NCI-H774 (cell line): ENCODE data around the gene DPYSL4.

Source experiments
- DNase-seq: peaks from one replicate; lab custom pipeline; 2025; lab: John Stamatoyannopoulos, UW

DPYSL4 gene

GRCh38 chr10:132178672-132179545, 7.8 kb upstream of the DPYSL4 start:
- no peak for DNase-seq

GRCh38 chr10:132179551-132180392, 7.0 kb upstream of the DPYSL4 start:
- DNase-seq = no peak

- DNase-seq = no peak
Observed at GRCh38 chr10:132180736-132181135, 6.0 kb upstream of the DPYSL4 start.

- DNase-seq = no peak
Observed at GRCh38 chr10:132181691-132182425, 4.9 kb upstream of the DPYSL4 start.

- no peak for DNase-seq
Observed at GRCh38 chr10:132182591-132182990, 4.2 kb upstream of the DPYSL4 start.

- no peak for DNase-seq
Observed at GRCh38 chr10:132183046-132183445, 3.7 kb upstream of the DPYSL4 start.

- no peak for DNase-seq
Observed at GRCh38 chr10:132184816-132185593, 1.7 kb upstream of the DPYSL4 start.

GRCh38 chr10:132185601-132186487, 904 bp upstream of the DPYSL4 start:
- DNase-seq = peak; percentile 47

- DNase-seq = no peak
Observed at GRCh38 chr10:132187430-132188138, 836 bp downstream of the DPYSL4 start.

GRCh38 chr10:132188331-132188730, 1.6 kb downstream of the DPYSL4 start:
- DNase-seq = no peak

- no peak for DNase-seq
Observed at GRCh38 chr10:132189016-132189415, 2.3 kb downstream of the DPYSL4 start.

- no peak for DNase-seq
Observed at GRCh38 chr10:132189810-132190422, 3.2 kb downstream of the DPYSL4 start.

GRCh38 chr10:132192076-132192975, 5.6 kb downstream of the DPYSL4 start:
- no peak for DNase-seq

- no peak for DNase-seq
Observed at GRCh38 chr10:132192991-132193665, 6.4 kb downstream of the DPYSL4 start.

GRCh38 chr10:132193907-132194552, 7.3 kb downstream of the DPYSL4 start:
- DNase-seq = no peak

GRCh38 chr10:132194726-132195125, 8.0 kb downstream of the DPYSL4 start:
- DNase-seq = no peak

GRCh38 chr10:132195366-132196075, 8.8 kb downstream of the DPYSL4 start:
- DNase-seq = no peak
